HG03095 (cell line): ENCODE measurements around the gene BRICD5.
"Not testable (repeated sequence)": the region's sequence is repeated elsewhere in the genome, so short reads cannot be mapped to it uniquely, and the experiment has no call there.

ENCODE experiments used
- ATAC-seq: cut with Tn5 transposase; IDR thresholded peaks from one replicate; pipeline ENCODE4 v1.9.1; 2021; ENCODE audit warnings: moderate library complexity; ENCODE audit not compliant: unreplicated experiment

BRICD5 gene

GRCh38 chr16:2223221-2223941 is 12.7 kb upstream of the BRICD5 start, which contains the start of gene E4F1:
Gene E4F1, plus strand, starts transcription at chr16:2223591. Its CDS starts 23 bp downstream, at chr16:2223614.
- peak; percentile 86 for ATAC-seq

- no peak for ATAC-seq
Measured at GRCh38 chr16:2216330-2216729, 5.7 kb upstream of the BRICD5 start.

GRCh38 chr16:2214719-2214968 is 4.0 kb upstream of the BRICD5 start, which contains the start of gene PGP:
Gene PGP, minus strand, starts transcription at chr16:2214840. Its CDS starts 63 bp downstream, at chr16:2214777.
- ATAC-seq, result peak; percentile 78

- ATAC-seq, result no peak
Measured at GRCh38 chr16:2213817-2214718, 3.4 kb upstream of the BRICD5 start.

GRCh38 chr16:2212362-2213324 is 2.0 kb upstream of the BRICD5 start:
- no peak for ATAC-seq

- no peak for ATAC-seq
Measured at GRCh38 chr16:2211923-2212347, 1.3 kb upstream of the BRICD5 start.

GRCh38 chr16:2210009-2210332 is 692 bp downstream of the BRICD5 start:
- no peak for ATAC-seq

GRCh38 chr16:2209258-2210008 is 1.2 kb downstream of the BRICD5 start:
- ATAC-seq, result no peak

GRCh38 chr16:2208772-2209171 is 1.9 kb downstream of the BRICD5 start:
- no peak for ATAC-seq

GRCh38 chr16:2208308-2208707 is 2.4 kb downstream of the BRICD5 start:
- ATAC-seq, result no peak

GRCh38 chr16:2207872-2208271 is 2.8 kb downstream of the BRICD5 start:
- no peak for ATAC-seq

GRCh38 chr16:2206780-2207433 is 3.8 kb downstream of the BRICD5 start:
- ATAC-seq, result no peak

GRCh38 chr16:2206420-2206779 is 4.3 kb downstream of the BRICD5 start:
- no peak for ATAC-seq

- ATAC-seq, result peak; percentile 9
Measured at GRCh38 chr16:2205967-2206313, 4.7 kb downstream of the BRICD5 start.

- ATAC-seq, result peak; percentile 45
Measured at GRCh38 chr16:2205104-2205966, 5.3 kb downstream of the BRICD5 start, which contains the start of gene MLST8. Gene MLST8, plus strand, starts transcription at chr16:2205454. Its CDS starts 632 bp downstream, at chr16:2206086.

- ATAC-seq, result no peak
Measured at GRCh38 chr16:2204416-2205103, 6.1 kb downstream of the BRICD5 start.

GRCh38 chr16:2203119-2203688 is 7.5 kb downstream of the BRICD5 start:
- ATAC-seq, result not testable (repeated sequence)

- ATAC-seq, result no peak
Measured at GRCh38 chr16:2200313-2200712, 10.3 kb downstream of the BRICD5 start.
